Psoas muscle (tissue), 8 donors: Measurements from ENCODE around the gene PACRG. TPM values are rescaled to one million over a fixed set of nuclear protein-coding genes. Genes with fewer than 3 reads are reported as not detected.

ENCODE experiments used
- ATAC-seq, 4 donors: fragments of 200-7000 bp; cut with Tn5 transposase; one replicate each; pipeline ENCODE4 v1.9.1; 2020; ENCODE audit warnings: moderate library complexity in 3 of 4, mild to moderate bottlenecking in 2 of 4
- DNase-seq, 2 donors: peaks; one replicate each; pipeline ENCODE4 v3.0.0-alpha.2; 2020
- H3K27ac ChIP-seq: fragments of 200-600 bp; one replicate; pipeline ENCODE4 v1.8.0; 2022
- H3K27me3 ChIP-seq, 3 donors: fragments of 200-600 bp in 1 of 3; one replicate each; pipeline versions ENCODE4 v1.6.1 to v1.8.0; 2013 to 2022; ENCODE audit warnings: low read length in 2 of 3, mild to moderate bottlenecking in 2 of 3, moderate library complexity in 1 of 3; ENCODE audit not compliant: insufficient read depth in 3 of 3
- H3K36me3 ChIP-seq, 2 donors: fragments of 200-600 bp in 1 of 2; one replicate each; pipeline versions ENCODE4 v1.6.1 to v1.8.0; 2013 to 2022; ENCODE audit warnings: low read depth in 1 of 2, mild to moderate bottlenecking in 1 of 2, moderate library complexity in 1 of 2; ENCODE audit not compliant: insufficient read depth in 1 of 2
- H3K4me1 ChIP-seq: fragments of 200-600 bp; one replicate; pipeline ENCODE4 v1.8.0; 2022
- H3K4me3 ChIP-seq: fragments of 200-600 bp; one replicate; pipeline ENCODE4 v1.8.0; 2022; ENCODE audit warnings: mild to moderate bottlenecking
- H3K9me3 ChIP-seq: fragments of 200-600 bp; one replicate; pipeline ENCODE4 v1.8.0; 2022
- CTCF ChIP-seq: fragments of 200-600 bp; IDR thresholded peaks from one replicate; pipeline ENCODE4 v1.8.0; 2022; ENCODE audit warnings: antibody characterized with exemption
- WGBS, 3 donors: extraction: QIAGEN DNeasy Blood & Tissue Kit; methylation state at CpG; one replicate each; pipeline versions ENCODE4 v1.1.6 to v1.1.7; 2013; 5-methylcytosine and 5-hydroxymethylcytosine counted together
- intact Hi-C, 2 donors: fragments of 100-400 bp; cut with DNase I; formaldehyde crosslinking; loops; one replicate each; pipeline versions ENCODE4 v1.11.0 to v1.14.2; 2022
- polyA plus RNA-seq, 3 donors: library from polyadenylated mRNA; stranded (reverse); fragments of 200-250 nt; gene quantifications; one replicate each; pipeline ENCODE4 v1.2.3, GENCODE V29; 2013
- total RNA-seq, 4 donors: library from RNA; stranded (reverse); fragmentation: NEBNext Ultra II Directional in 2 of 4; extraction: Animal tissue kit (Norgen Biotek cat#: 25700) in 2 of 4; gene quantifications; one replicate each; pipeline versions ENCODE4 v1.2.1 to v1.2.4, GENCODE V29; 2021 to 2023
- donor health status: healthy with polysubstance abuse.
- donor health status: DM: no; HTN: no; CAD: no; lungs with moderate emphysema.
- donor health status: Bipolar disorder and iron deficiency.
- donor health status: healthy.
- donor health status: DM: yes; HTN: yes; CAD: no.
- donor health status: DM: no; HTN: no; CAD: no.
- donor health status: DM: no; HTN: no; CAD: no.
- donor health status: DM: yes; HTN: yes; CAD: no.

The PACRG gene
- total and polyA plus RNA-seq, 7 donors, result 0.17 to 3.1 (median 1.8) TPM

GRCh38 chr6:163100259-163100658, 372.5 kb downstream of the PACRG start:
- intact Hi-C loops, result no loop called here
- Histone ChIP-seq H3K27me3 (no peaks in the 10 kb centered on the region), H3K27ac (no peak overlapping the region), H3K9me3 (no peaks in the 10 kb centered on the region), H3K4me3 (no peak overlapping the region), H3K4me1 (no peaks in the 10 kb centered on the region), H3K36me3 (no peaks in the 10 kb centered on the region)
- ATAC-seq (no peak), DNase-seq (no peak)
- no peak for TF ChIP-seq CTCF
- 95 to 96% (median 95%) methylated on average over 27 of the region's 27 CpGs for WGBS, 3 donors

- no peak for TF ChIP-seq CTCF
- intact Hi-C loops, result no loop called here
- H3K9me3 ChIP-seq, result peaks cover 13% of the 10 kb centered on the region
- H3K27me3 ChIP-seq, result no peaks in the 10 kb centered on the region
- WGBS, 3 donors, result 76 to 92% (median 86%) methylated on average over 2 of the region's 2 CpGs
- no peak for ATAC-seq
- H3K4me1 ChIP-seq, result no peaks in the 10 kb centered on the region
- no peak overlapping the region for H3K4me3 ChIP-seq
- no peaks in the 10 kb centered on the region for H3K36me3 ChIP-seq
- H3K27ac ChIP-seq, result no peak overlapping the region
- DNase-seq, result no peak
Measured at GRCh38 chr6:163113358-163113962, 385.7 kb downstream of the PACRG start.

- TF ChIP-seq CTCF, result no peak
- Histone ChIP-seq H3K4me3 (no peak overlapping the region), H3K4me1 (no peaks in the 10 kb centered on the region), H3K27me3 (no peaks in the 10 kb centered on the region), H3K27ac (no peak overlapping the region), H3K9me3 (no peaks in the 10 kb centered on the region), H3K36me3 (no peaks in the 10 kb centered on the region)
- no peak for ATAC-seq
- WGBS, 3 donors, result 93 to 95% (median 94%) methylated on average over 6 of the region's 6 CpGs
- DNase-seq, result no peak
- intact Hi-C loops, result no loop called here
Measured at GRCh38 chr6:163118941-163119340, 391.2 kb downstream of the PACRG start.

GRCh38 chr6:163120223-163120622, 392.4 kb downstream of the PACRG start:
- 84 to 90% (median 87%) methylated on average over 3 of the region's 3 CpGs for WGBS, 3 donors
- no peak for TF ChIP-seq CTCF

GRCh38 chr6:163121270-163121669, 393.5 kb downstream of the PACRG start:
- DNase-seq, result no peak
- intact Hi-C loops, result no loop called here
- Histone ChIP-seq H3K4me1 (no peaks in the 10 kb centered on the region), H3K9me3 (no peaks in the 10 kb centered on the region), H3K27ac (no peak overlapping the region), H3K4me3 (no peak overlapping the region), H3K27me3 (no peaks in the 10 kb centered on the region), H3K36me3 (no peaks in the 10 kb centered on the region)
- 91 to 94% (median 93%) methylated on average over 5 of the region's 5 CpGs for WGBS, 3 donors
- no peak for ATAC-seq
- TF ChIP-seq CTCF, result no peak

More at GRCh38 chr6:163120223-163120622, 392.4 kb downstream of the PACRG start:
- ATAC-seq, result no peak
- no peak for DNase-seq
- H3K27me3 ChIP-seq, result no peaks in the 10 kb centered on the region
- no peaks in the 10 kb centered on the region for H3K9me3 ChIP-seq
- H3K27ac ChIP-seq, result no peak overlapping the region
- intact Hi-C loops, result no loop called here
- H3K4me1 ChIP-seq, result no peaks in the 10 kb centered on the region
- H3K4me3 ChIP-seq, result no peak overlapping the region
- no peaks in the 10 kb centered on the region for H3K36me3 ChIP-seq
